LNCaP clone FGC (cell line): ENCODE measurements around the gene IFNA16.
"Not testable (repeated sequence)": the region's sequence is repeated elsewhere in the genome, so short reads cannot be mapped to it uniquely, and the experiment has no call there.

ENCODE experiments used
- DNase-seq: peaks from one replicate; pipeline ENCODE4 v3.0.0-alpha.2; 2011; ENCODE audit warnings: low read depth
- H3K4me3 ChIP-seq: 2 replicates; pipeline ENCODE4 v1.5.1; 2011; ENCODE audit warnings: mild to moderate bottlenecking, low read depth, low read length, control low read depth
- TF ChIP-seq, protein P1 (sequence below): IDR thresholded peaks from 2 replicates; pipeline ENCODE4 v1.5.1; 2012; ENCODE audit warnings: mild to moderate bottlenecking; ENCODE audit not compliant: control insufficient read depth, insufficient read depth; ENCODE audit errors: extremely low read depth

IFNA16 gene

DNA sequence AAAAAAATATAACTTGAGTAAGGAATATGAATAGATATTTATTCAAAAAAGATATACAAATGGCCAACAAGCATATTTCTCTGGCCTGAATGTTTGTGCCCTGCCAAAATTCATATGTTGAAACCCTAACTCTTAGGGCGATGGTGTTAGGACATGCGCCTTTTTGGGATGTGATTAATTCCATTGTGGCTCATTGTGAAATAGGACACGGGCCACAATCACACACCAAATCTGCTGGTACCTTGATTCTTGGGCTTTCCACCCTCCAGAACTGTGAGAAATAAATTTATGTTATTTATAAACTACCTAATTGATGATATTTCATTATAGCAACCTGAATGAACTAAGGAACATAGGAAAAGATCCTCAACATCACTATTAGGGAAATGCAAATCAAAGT lies 45.0 kb downstream of the IFNA16 start:
- TF ChIP-seq, protein P1, sequence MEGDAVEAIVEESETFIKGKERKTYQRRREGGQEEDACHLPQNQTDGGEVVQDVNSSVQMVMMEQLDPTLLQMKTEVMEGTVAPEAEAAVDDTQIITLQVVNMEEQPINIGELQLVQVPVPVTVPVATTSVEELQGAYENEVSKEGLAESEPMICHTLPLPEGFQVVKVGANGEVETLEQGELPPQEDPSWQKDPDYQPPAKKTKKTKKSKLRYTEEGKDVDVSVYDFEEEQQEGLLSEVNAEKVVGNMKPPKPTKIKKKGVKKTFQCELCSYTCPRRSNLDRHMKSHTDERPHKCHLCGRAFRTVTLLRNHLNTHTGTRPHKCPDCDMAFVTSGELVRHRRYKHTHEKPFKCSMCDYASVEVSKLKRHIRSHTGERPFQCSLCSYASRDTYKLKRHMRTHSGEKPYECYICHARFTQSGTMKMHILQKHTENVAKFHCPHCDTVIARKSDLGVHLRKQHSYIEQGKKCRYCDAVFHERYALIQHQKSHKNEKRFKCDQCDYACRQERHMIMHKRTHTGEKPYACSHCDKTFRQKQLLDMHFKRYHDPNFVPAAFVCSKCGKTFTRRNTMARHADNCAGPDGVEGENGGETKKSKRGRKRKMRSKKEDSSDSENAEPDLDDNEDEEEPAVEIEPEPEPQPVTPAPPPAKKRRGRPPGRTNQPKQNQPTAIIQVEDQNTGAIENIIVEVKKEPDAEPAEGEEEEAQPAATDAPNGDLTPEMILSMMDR: no peak
- DNase-seq: no peak
- H3K4me3 ChIP-seq: no peak overlapping the region

- DNase-seq: no peak
- TF ChIP-seq, protein P1: no peak
- no peak overlapping the region for H3K4me3 ChIP-seq
Observed at GRCh38 chr9:21171351-21171750, 45.8 kb downstream of the IFNA16 start.

- not testable (repeated sequence) for DNase-seq, H3K4me3 ChIP-seq
Observed at GRCh38 chr9:21166560-21166959, 50.6 kb downstream of the IFNA16 start, which contains the start of gene IFNA21. Gene IFNA21 (minus strand): TSS chr9:21166660. CDS start chr9:21166612, 48 bp downstream.
